IMR-90 (cell line): ENCODE data around the gene TRUB2. TPM values are rescaled to one million over a fixed set of nuclear protein-coding genes. Genes with fewer than 3 reads are reported as not detected.

Experiments
- ATAC-seq: fragments of 200-7000 bp; cut with Tn5 transposase; 2 replicates; pipeline ENCODE4 v1.9.1; 2020; ENCODE audit warnings: low read depth, mild to moderate bottlenecking, moderate library complexity
- BruUV-seq: library from RNA; stranded (reverse); fragments of 400-500 nt; replicated peaks from 2 replicates; lab custom pipeline; 2021; lab: Mats Ljungman, UMichigan
- CTCF ChIA-PET: fragments of 300-600 bp; formaldehyde crosslinking; extraction: SDS; loops from one replicate; lab custom pipeline; 2021; ENCODE audit warnings: antibody characterized with exemption; lab: Yijun Ruan, JAX
- POLR2A ChIA-PET: fragments of 300-600 bp; sonication (Branson Sonifier 250); formaldehyde crosslinking; loops from one replicate; lab custom pipeline; 2022; ENCODE audit warnings: antibody characterized with exemption; ENCODE audit not compliant: unreplicated experiment; lab: Charles Lee
- DNase-seq: peaks from one replicate; pipeline ENCODE4 v3.0.0; 2013
- H2AFZ ChIP-seq: replicated peaks from 2 replicates; pipeline ENCODE3; 2013; ENCODE audit warnings: low read length, mild to moderate bottlenecking; ENCODE audit not compliant: poor library complexity
- H2AK5ac ChIP-seq: 2 replicates; pipeline ENCODE4 v1.6.1; 2013; ENCODE audit warnings: low read depth, low read length, inconsistent platforms
- H2AK9ac ChIP-seq: replicated peaks from 2 replicates; pipeline ENCODE3; 2013; ENCODE audit warnings: mild to moderate bottlenecking, low read depth, low read length, moderate library complexity; ENCODE audit not compliant: poor library complexity
- H2BK120ac ChIP-seq: 2 replicates; pipeline ENCODE4 v1.6.1; 2013; ENCODE audit warnings: low read depth, low read length, inconsistent platforms
- H2BK15ac ChIP-seq: 3 replicates; pipeline ENCODE4 v1.6.1; 2013; ENCODE audit warnings: low read depth, low read length, inconsistent platforms
- H2BK20ac ChIP-seq: 2 replicates; pipeline ENCODE4 v1.6.1; 2013; ENCODE audit warnings: low read depth, mild to moderate bottlenecking, inconsistent platforms, low read length, moderate library complexity
- H2BK5ac ChIP-seq: 2 replicates; pipeline ENCODE4 v1.6.1; 2013; ENCODE audit warnings: mild to moderate bottlenecking, low read depth, low read length, inconsistent platforms; ENCODE audit not compliant: poor library complexity, severe bottlenecking
- H3K14ac ChIP-seq: replicated peaks from 2 replicates; pipeline ENCODE4 v1.6.1; 2013; ENCODE audit warnings: low read depth, low read length, inconsistent platforms
- H3K18ac ChIP-seq: 2 replicates; pipeline ENCODE4 v1.6.1; 2013; ENCODE audit warnings: low read depth, low read length, control low read depth
- H3K23ac ChIP-seq: 2 replicates; pipeline ENCODE4 v1.6.1; 2013; ENCODE audit warnings: low read depth, low read length, inconsistent platforms
- H3K27ac ChIP-seq: 2 replicates; pipeline ENCODE4 v1.5.1; 2013; ENCODE audit warnings: mild to moderate bottlenecking, control low read depth, low read length; ENCODE audit not compliant: insufficient read depth
- H3K27me3 ChIP-seq: 2 replicates; pipeline ENCODE4 v1.6.1; 2013; ENCODE audit warnings: low read length; ENCODE audit not compliant: control insufficient read depth, insufficient read depth
- H3K36me3 ChIP-seq: 2 replicates; pipeline ENCODE4 v1.6.1; 2013; ENCODE audit warnings: low read length, mixed read lengths; ENCODE audit not compliant: control insufficient read depth, insufficient read depth
- H3K4ac ChIP-seq: 2 replicates; pipeline ENCODE4 v1.6.1; 2013; ENCODE audit warnings: low read depth, low read length, inconsistent platforms
- H3K4me1 ChIP-seq: 2 replicates; pipeline ENCODE4 v1.6.1; 2013; ENCODE audit warnings: low read length, mixed read lengths; ENCODE audit not compliant: control insufficient read depth, insufficient read depth
- H3K4me2 ChIP-seq: 2 replicates; pipeline ENCODE4 v1.6.1; 2013; ENCODE audit warnings: low read depth, mild to moderate bottlenecking, control low read depth, low read length, moderate library complexity
- H3K4me3 ChIP-seq: 2 replicates; pipeline ENCODE4 v1.5.1; 2013; ENCODE audit warnings: low read depth, mild to moderate bottlenecking, control low read depth, low read length, moderate library complexity; ENCODE audit not compliant: insufficient read depth
- H3K56ac ChIP-seq: 2 replicates; pipeline ENCODE4 v1.6.1; 2013; ENCODE audit warnings: low read length, inconsistent platforms; ENCODE audit not compliant: insufficient read depth; ENCODE audit errors: extremely low read depth
- H3K79me1 ChIP-seq, 2 experiments: 2 replicates each; pipeline ENCODE4 v1.6.1; 2013; ENCODE audit warnings: low read length in 2 of 2, inconsistent platforms in 1 of 2, low read depth in 1 of 2
- H3K9ac ChIP-seq: 2 replicates; pipeline ENCODE4 v1.6.1; 2013; ENCODE audit warnings: low read depth, low read length, control low read depth
- H3K9me1 ChIP-seq: 2 replicates; pipeline ENCODE4 v1.6.1; 2013; ENCODE audit warnings: low read length, inconsistent platforms; ENCODE audit not compliant: insufficient read depth
- H3K9me3 ChIP-seq: 2 replicates; pipeline ENCODE4 v1.6.1; 2013; ENCODE audit warnings: low read length; ENCODE audit not compliant: control insufficient read depth, insufficient read depth
- H4K20me1 ChIP-seq: 2 replicates; pipeline ENCODE4 v1.6.1; 2013; ENCODE audit warnings: low read length, inconsistent platforms; ENCODE audit not compliant: insufficient read depth
- H4K5ac ChIP-seq: 2 replicates; pipeline ENCODE4 v1.6.1; 2013; ENCODE audit warnings: mild to moderate bottlenecking, low read depth, low read length, control low read depth
- H4K8ac ChIP-seq, 2 experiments: 2 replicates each; pipeline ENCODE4 v1.6.1; 2013; ENCODE audit warnings: low read depth in 2 of 2, low read length in 2 of 2, control low read depth in 1 of 2, inconsistent platforms in 1 of 2
- H4K91ac ChIP-seq: 2 replicates; pipeline ENCODE4 v1.6.1; 2013; ENCODE audit warnings: low read depth, low read length, inconsistent platforms; ENCODE audit not compliant: insufficient read depth
- BHLHE40 ChIP-seq: fragments of 150-350 bp; IDR thresholded peaks from 2 replicates; pipeline ENCODE4 v1.6.1; 2016; ENCODE audit warnings: mild to moderate bottlenecking, low read depth, low read length
- CHD1 ChIP-seq: IDR thresholded peaks from 2 replicates; pipeline ENCODE4 v1.6.1; 2012; ENCODE audit warnings: low read depth, low read length, improper control_type of control experiment
- MAFK ChIP-seq: IDR thresholded peaks from 2 replicates; pipeline ENCODE4 v1.6.1; 2012; ENCODE audit warnings: low read depth, low read length, improper control_type of control experiment
- NFE2L2 ChIP-seq: fragments of 150-350 bp; IDR thresholded peaks from 2 replicates; pipeline ENCODE4 v1.6.1; 2016; ENCODE audit warnings: low read depth, mild to moderate bottlenecking, low read length
- POLR2A ChIP-seq: IDR thresholded peaks from 2 replicates; pipeline ENCODE4 v1.6.1; 2012; ENCODE audit warnings: mild to moderate bottlenecking, low read depth, low read length
- RAD21 ChIP-seq: IDR thresholded peaks from 2 replicates; pipeline ENCODE4 v1.6.1; 2012; ENCODE audit warnings: low read length, improper control_type of control experiment
- RCOR1 ChIP-seq: IDR thresholded peaks from 2 replicates; pipeline ENCODE4 v1.6.1; 2012; ENCODE audit warnings: mild to moderate bottlenecking, low read length, improper control_type of control experiment; ENCODE audit not compliant: insufficient replicate concordance
- RFX5 ChIP-seq: IDR thresholded peaks from 2 replicates; pipeline ENCODE4 v1.8.0; 2012; ENCODE audit warnings: low read depth, mild to moderate bottlenecking, low read length, moderate library complexity
- WGBS, 2 experiments: methylation state at CpG; one replicate each; pipeline versions ENCODE4 v1.1.5 to v1.1.7; 2013; ENCODE audit warnings: missing lambda C conversion rate in 2 of 2; ENCODE audit not compliant: insufficient read length in 1 of 2; ENCODE audit errors: extremely low coverage in 2 of 2; 5-methylcytosine and 5-hydroxymethylcytosine counted together
- dilution Hi-C: fragments of 300-500 bp; cut with HindIII; formaldehyde crosslinking; loops from one replicate; pipeline ENCODE4 v1.14.3; 2018; ENCODE audit warnings: low sequenced_read_pairs; ENCODE audit not compliant: unreplicated experiment
- in situ Hi-C: fragments of 300-500 bp; cut with MboI; formaldehyde crosslinking; loops from 3 replicates; pipeline ENCODE4 v1.14.3; 2019; ENCODE audit warnings: low sequenced_read_pairs, inconsistent platforms, mixed read lengths
- intact Hi-C: fragments of 100-400 bp; cut with micrococcal nuclease; formaldehyde crosslinking; loops from 2 replicates; pipeline ENCODE4 v1.10.0; 2022
- polyA plus RNA-seq, 3 experiments: library from polyadenylated mRNA; depleted of rRNA; stranded (reverse); fragments of >200 nt; gene quantifications; 2 replicates each; pipeline ENCODE4 v1.2.3, GENCODE V29; 2012; ENCODE audit warnings: low replicate concordance in 1 of 3
- total RNA-seq: library from RNA; depleted of rRNA; stranded (reverse); fragments of >200 nt; gene quantifications from 2 replicates; pipeline ENCODE4 v1.2.3, GENCODE V29; 2012
- TF ChIP-seq, protein P1 (sequence below): fragments of 150-350 bp; IDR thresholded peaks from 2 replicates; pipeline ENCODE4 v1.6.1; 2016; ENCODE audit warnings: low read depth, mild to moderate bottlenecking, low read length, moderate library complexity, borderline replicate concordance
- TF ChIP-seq, protein P2 (sequence below): conservative IDR thresholded peaks from 2 replicates; pipeline ENCODE4 v1.5.1; 2012; ENCODE audit warnings: mild to moderate bottlenecking, low read depth, low read length, improper control_type of control experiment
- TF ChIP-seq, protein P3 (sequence below): fragments of 150-350 bp; IDR thresholded peaks from 2 replicates; pipeline ENCODE4 v1.6.1; 2017; ENCODE audit warnings: mild to moderate bottlenecking, antibody characterized with exemption, low read length, low read depth

Gene TRUB2
- total and polyA plus RNA-seq, 2 of the 4 experiments (the other 2 are of a cell fraction) = 18.0 to 21.3 TPM

DNA sequence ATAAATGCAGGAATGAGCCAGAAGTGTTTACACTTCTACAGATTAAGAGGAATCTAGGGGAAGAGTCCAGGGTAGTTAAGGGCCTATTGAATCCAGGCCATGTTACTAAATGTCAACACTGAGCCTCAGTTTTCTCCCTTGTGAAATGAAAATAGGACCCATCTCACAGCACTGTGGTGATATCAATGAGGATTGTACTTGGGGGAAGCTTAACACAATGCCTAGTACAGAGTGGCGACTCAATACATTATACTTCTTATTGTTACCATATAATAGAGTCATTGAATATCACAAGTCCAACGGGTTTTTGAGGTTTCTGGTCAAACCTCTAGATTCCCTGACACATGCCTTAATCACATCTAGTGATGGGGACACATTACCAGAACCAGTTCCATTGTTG, 4.6 kb downstream of the TRUB2 start:
- TF ChIP-seq, protein P1, sequence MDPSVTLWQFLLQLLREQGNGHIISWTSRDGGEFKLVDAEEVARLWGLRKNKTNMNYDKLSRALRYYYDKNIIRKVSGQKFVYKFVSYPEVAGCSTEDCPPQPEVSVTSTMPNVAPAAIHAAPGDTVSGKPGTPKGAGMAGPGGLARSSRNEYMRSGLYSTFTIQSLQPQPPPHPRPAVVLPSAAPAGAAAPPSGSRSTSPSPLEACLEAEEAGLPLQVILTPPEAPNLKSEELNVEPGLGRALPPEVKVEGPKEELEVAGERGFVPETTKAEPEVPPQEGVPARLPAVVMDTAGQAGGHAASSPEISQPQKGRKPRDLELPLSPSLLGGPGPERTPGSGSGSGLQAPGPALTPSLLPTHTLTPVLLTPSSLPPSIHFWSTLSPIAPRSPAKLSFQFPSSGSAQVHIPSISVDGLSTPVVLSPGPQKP = no peak
- TF ChIP-seq, protein P2, sequence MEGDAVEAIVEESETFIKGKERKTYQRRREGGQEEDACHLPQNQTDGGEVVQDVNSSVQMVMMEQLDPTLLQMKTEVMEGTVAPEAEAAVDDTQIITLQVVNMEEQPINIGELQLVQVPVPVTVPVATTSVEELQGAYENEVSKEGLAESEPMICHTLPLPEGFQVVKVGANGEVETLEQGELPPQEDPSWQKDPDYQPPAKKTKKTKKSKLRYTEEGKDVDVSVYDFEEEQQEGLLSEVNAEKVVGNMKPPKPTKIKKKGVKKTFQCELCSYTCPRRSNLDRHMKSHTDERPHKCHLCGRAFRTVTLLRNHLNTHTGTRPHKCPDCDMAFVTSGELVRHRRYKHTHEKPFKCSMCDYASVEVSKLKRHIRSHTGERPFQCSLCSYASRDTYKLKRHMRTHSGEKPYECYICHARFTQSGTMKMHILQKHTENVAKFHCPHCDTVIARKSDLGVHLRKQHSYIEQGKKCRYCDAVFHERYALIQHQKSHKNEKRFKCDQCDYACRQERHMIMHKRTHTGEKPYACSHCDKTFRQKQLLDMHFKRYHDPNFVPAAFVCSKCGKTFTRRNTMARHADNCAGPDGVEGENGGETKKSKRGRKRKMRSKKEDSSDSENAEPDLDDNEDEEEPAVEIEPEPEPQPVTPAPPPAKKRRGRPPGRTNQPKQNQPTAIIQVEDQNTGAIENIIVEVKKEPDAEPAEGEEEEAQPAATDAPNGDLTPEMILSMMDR = no peak
- no peak for TF ChIP-seq RFX5
- TF ChIP-seq POLR2A = no peak
- TF ChIP-seq CHD1 = no peak
- TF ChIP-seq NFE2L2 = no peak
- no peak for TF ChIP-seq MAFK
- no peak for TF ChIP-seq BHLHE40
- TF ChIP-seq RAD21 = no peak
- TF ChIP-seq, protein P3, sequence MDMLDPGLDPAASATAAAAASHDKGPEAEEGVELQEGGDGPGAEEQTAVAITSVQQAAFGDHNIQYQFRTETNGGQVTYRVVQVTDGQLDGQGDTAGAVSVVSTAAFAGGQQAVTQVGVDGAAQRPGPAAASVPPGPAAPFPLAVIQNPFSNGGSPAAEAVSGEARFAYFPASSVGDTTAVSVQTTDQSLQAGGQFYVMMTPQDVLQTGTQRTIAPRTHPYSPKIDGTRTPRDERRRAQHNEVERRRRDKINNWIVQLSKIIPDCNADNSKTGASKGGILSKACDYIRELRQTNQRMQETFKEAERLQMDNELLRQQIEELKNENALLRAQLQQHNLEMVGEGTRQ = no peak
- TF ChIP-seq RCOR1 = no peak
- no TSS peak for BruUV-seq
- no peak for DNase-seq
- H4K8ac ChIP-seq = no peak overlapping the region
- H3K4me3 ChIP-seq = no peak overlapping the region
- H2BK15ac ChIP-seq = no peak overlapping the region
- ATAC-seq = no peak
- peaks cover 2% of the 10 kb centered on the region; the same call in 1 of the 2 replicates for H3K4me1 ChIP-seq
- H2AK5ac ChIP-seq = no peak overlapping the region
- H3K4ac ChIP-seq = no peak overlapping the region
- no peaks in the 10 kb centered on the region for H3K9me3 ChIP-seq
- H3K18ac ChIP-seq = no peak overlapping the region
- no peak overlapping the region for H2AFZ ChIP-seq
- peaks cover 29% of the 10 kb centered on the region for H3K36me3 ChIP-seq
- H4K91ac ChIP-seq = no peak overlapping the region
- WGBS, 2 experiments = no CpG with 5 or more reads among the region's 2 CpGs
- ChIA-PET CTCF (no interaction called here), POLR2A (no interaction called here)
- H3K14ac ChIP-seq = no peak overlapping the region
- no peak overlapping the region for H3K9ac ChIP-seq
- no peak overlapping the region for H3K4me2 ChIP-seq
- no peak overlapping the region for H4K5ac ChIP-seq
- H3K27ac ChIP-seq = no peak overlapping the region
- H3K27me3 ChIP-seq = no peaks in the 10 kb centered on the region
- peaks cover 2% of the 10 kb centered on the region; the same call in 1 of the 2 replicates for H3K9me1 ChIP-seq
- dilution Hi-C loops (no loop called here), intact Hi-C loops (no loop called here), in situ Hi-C loops (no loop called here)
- H4K20me1 ChIP-seq = no peaks in the 10 kb centered on the region
- no peak overlapping the region for H2BK20ac ChIP-seq
- no peak overlapping the region for H2BK120ac ChIP-seq
- H2BK5ac ChIP-seq = no peak overlapping the region
- H2AK9ac ChIP-seq = no peak overlapping the region
- no peak overlapping the region for H3K23ac ChIP-seq
- no peak overlapping the region for H3K56ac ChIP-seq
- H3K79me1 ChIP-seq = peaks cover 14 to 17% of the 10 kb centered on the region in 2 experiments
